Loucy (cell line): ENCODE data around the gene POPDC2.

ENCODE experiments used
- CTCF ChIP-seq: fragments of 200-600 bp; sonication (generic); conservative IDR thresholded peaks from 2 replicates; pipeline ENCODE4 v1.5.1; 2014; ENCODE audit warnings: mild to moderate bottlenecking, antibody characterized with exemption, low read length
- EZH2phosphoT487 ChIP-seq: fragments of 200-600 bp; IDR thresholded peaks from 2 replicates; pipeline ENCODE4 v1.6.1; 2018; ENCODE audit warnings: antibody characterized with exemption, mild to moderate bottlenecking, moderate library complexity, borderline replicate concordance

- TF ChIP-seq CTCF (no peak), EZH2phosphoT487 (no peak)
Measured at GRCh38 chr3:119647843-119648575, 12.4 kb downstream of the POPDC2 start.
